Keratinocyte (primary cell): ENCODE results near the gene ADIPOR2.

Experiments
- CTCF ChIP-seq, 3 experiments: IDR thresholded peaks in 1 of 3; conservative IDR thresholded peaks in 1 of 3; optimal IDR thresholded peaks in 1 of 3; 2 replicates in 2 of 3; 3 replicates in 1 of 3; pipeline versions ENCODE3 to v1.5.1; 2011; ENCODE audit warnings: low read length in 3 of 3, mild to moderate bottlenecking in 3 of 3, moderate library complexity in 2 of 3, control low read depth in 1 of 3, inconsistent platforms in 1 of 3; ENCODE audit not compliant: insufficient read depth in 2 of 3; ENCODE audit errors: extremely low read depth in 1 of 3
- EZH2 ChIP-seq: IDR thresholded peaks from one replicate; pipeline ENCODE4 v1.6.1; 2012; ENCODE audit warnings: inconsistent platforms, mild to moderate bottlenecking, low read length, moderate library complexity

DNA sequence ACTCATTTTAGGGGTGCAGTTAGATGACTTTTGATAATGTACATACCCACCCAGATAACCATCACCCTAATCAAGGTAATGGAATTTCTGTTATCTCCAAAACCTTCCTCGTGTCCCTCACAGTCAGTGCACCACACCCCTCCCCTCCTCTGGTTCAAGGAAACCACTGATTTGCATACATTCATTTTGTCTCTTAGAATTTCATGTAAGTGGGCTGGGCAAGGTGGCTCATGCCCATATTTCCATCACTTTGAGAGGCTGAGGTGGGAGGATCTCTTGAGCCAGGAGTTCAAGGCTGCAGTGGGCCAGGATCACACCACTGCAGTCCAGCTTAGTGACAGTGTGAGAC is 15.7 kb downstream of the ADIPOR2 start:
- TF ChIP-seq CTCF (optimal IDR thresholded peaks at IDR 0.05 in 1 of 3, IDR thresholded peaks at IDR 0.05 in 1 of 3, conservative IDR thresholded peaks at IDR 0.05 in 1 of 3; ENCODE audit: extremely low read depth in 1 of 3, insufficient read depth in 2 of 3, low read length in 3 of 3) = no peak
- TF ChIP-seq EZH2 = no peak
